GM23338 (cell line): ENCODE measurements around the gene GRIN2B. TPM values are rescaled to one million over a fixed set of nuclear protein-coding genes. Genes with fewer than 3 reads are reported as not detected.

Source experiments
- ATAC-seq: fragments of 200-7000 bp; cut with Tn5 transposase; 3 replicates; pipeline ENCODE4 v1.9.1; 2020
- DNase-seq: peaks from one replicate; pipeline ENCODE4 v3.0.0-alpha.2; 2015; ENCODE audit warnings: low spot score
- H2AFZ ChIP-seq: fragments of 200-600 bp; sonication (generic); 2 replicates; pipeline ENCODE4 v1.8.0; 2016; ENCODE audit warnings: antibody characterized with exemption, mild to moderate bottlenecking, moderate library complexity
- H3F3A ChIP-seq: fragments of 200-600 bp; sonication (generic); replicated peaks from 2 replicates; pipeline ENCODE4 v1.8.0; 2017; ENCODE audit warnings: antibody characterized with exemption, mixed run types, low read depth
- H3K27ac ChIP-seq: fragments of 200-600 bp; sonication (generic); 2 replicates; pipeline ENCODE4 v1.6.1; 2016; ENCODE audit warnings: low read depth
- H3K27me3 ChIP-seq: fragments of 200-600 bp; sonication (generic); 2 replicates; pipeline ENCODE4 v1.8.0; 2016; ENCODE audit warnings: mild to moderate bottlenecking, mixed run types, moderate library complexity; ENCODE audit not compliant: insufficient read depth
- H3K36me3 ChIP-seq: fragments of 200-600 bp; sonication (generic); 2 replicates; pipeline ENCODE4 v1.8.0; 2016; ENCODE audit warnings: mild to moderate bottlenecking; ENCODE audit not compliant: insufficient read depth
- H3K4me1 ChIP-seq: fragments of 200-600 bp; sonication (generic); 2 replicates; pipeline ENCODE4 v1.8.0; 2016; ENCODE audit warnings: mild to moderate bottlenecking, moderate library complexity; ENCODE audit not compliant: insufficient read depth
- H3K4me2 ChIP-seq: fragments of 200-600 bp; sonication (generic); 2 replicates; pipeline ENCODE4 v1.7.1; 2017; ENCODE audit warnings: mixed run types
- H3K4me3 ChIP-seq: fragments of 200-600 bp; sonication (generic); 2 replicates; pipeline ENCODE4 v1.6.1; 2016; ENCODE audit warnings: mixed run types
- H3K79me2 ChIP-seq: fragments of 200-600 bp; sonication (generic); replicated peaks from 2 replicates; pipeline ENCODE4 v1.8.0; 2017; ENCODE audit warnings: mild to moderate bottlenecking; ENCODE audit not compliant: insufficient read depth
- H3K9me2 ChIP-seq: fragments of 200-600 bp; sonication (generic); 2 replicates; pipeline ENCODE4 v1.8.0; 2017; ENCODE audit not compliant: insufficient read depth
- H4K20me1 ChIP-seq: fragments of 200-600 bp; sonication (generic); replicated peaks from 2 replicates; pipeline ENCODE4 v1.8.0; 2017; ENCODE audit warnings: mild to moderate bottlenecking; ENCODE audit not compliant: insufficient read depth
- H3K27ac Mint-ChIP-seq: 2 replicates; pipeline ENCODE4 v1.8.0; 2020; ENCODE audit warnings: inconsistent platforms, mild to moderate bottlenecking, moderate library complexity, mixed read lengths
- H3K27me3 Mint-ChIP-seq: 3 replicates; pipeline ENCODE4 v1.8.0; 2022; ENCODE audit warnings: low read depth, mild to moderate bottlenecking, moderate library complexity, mixed read lengths, inconsistent platforms; ENCODE audit not compliant: insufficient read depth, poor library complexity
- H3K36me3 Mint-ChIP-seq: 3 replicates; pipeline ENCODE4 v1.8.0; 2021; ENCODE audit warnings: low read depth, mild to moderate bottlenecking, inconsistent platforms, moderate library complexity, mixed read lengths
- H3K4me1 Mint-ChIP-seq: 3 replicates; pipeline ENCODE4 v1.8.0; 2020; ENCODE audit warnings: mild to moderate bottlenecking, inconsistent platforms, mixed read lengths
- H3K4me3 Mint-ChIP-seq: 3 replicates; pipeline ENCODE4 v1.8.0; 2021; ENCODE audit warnings: moderate library complexity, mild to moderate bottlenecking, inconsistent platforms, mixed read lengths
- H3K9me3 Mint-ChIP-seq: 3 replicates; pipeline ENCODE4 v1.8.0; 2020; ENCODE audit warnings: moderate library complexity, mild to moderate bottlenecking, inconsistent platforms, mixed read lengths
- CREB1 ChIP-seq: fragments of 250-450 bp; sonication (Bioruptor Pico); IDR thresholded peaks from 2 replicates; pipeline ENCODE4 v1.5.0; 2020; ENCODE audit warnings: low read depth, mild to moderate bottlenecking, moderate library complexity
- EZH2 ChIP-seq: fragments of 200-600 bp; sonication (generic); IDR thresholded peaks from one replicate; pipeline ENCODE4 v1.8.0; 2017; ENCODE audit warnings: antibody characterized with exemption, mild to moderate bottlenecking, low read depth; ENCODE audit not compliant: unreplicated experiment
- EZH2phosphoT487 ChIP-seq: fragments of 200-600 bp; sonication (generic); IDR thresholded peaks from one replicate; pipeline ENCODE4 v1.8.1; 2018; ENCODE audit warnings: antibody characterized with exemption; ENCODE audit not compliant: unreplicated experiment
- JUNB ChIP-seq: IDR thresholded peaks from one replicate; pipeline ENCODE4 v1.6.1; 2016; ENCODE audit warnings: antibody characterized with exemption; ENCODE audit not compliant: unreplicated experiment
- NANOG ChIP-seq: IDR thresholded peaks from 2 replicates; pipeline ENCODE4 v1.6.1; 2016; ENCODE audit warnings: antibody characterized with exemption, borderline replicate concordance
- POLR2AphosphoS5 ChIP-seq: IDR thresholded peaks from 2 replicates; pipeline ENCODE4 v1.6.1; 2016; ENCODE audit warnings: antibody characterized with exemption, low read depth
- STAT1 ChIP-seq: IDR thresholded peaks from one replicate; pipeline ENCODE4 v1.6.1; 2016; ENCODE audit warnings: antibody characterized with exemption; ENCODE audit not compliant: unreplicated experiment
- ZNF114 ChIP-seq: fragments of 250-450 bp; sonication (Bioruptor Pico); IDR thresholded peaks from 2 replicates; pipeline ENCODE4 v1.5.0; 2020; ENCODE audit warnings: mild to moderate bottlenecking, moderate library complexity
- ZNF462 ChIP-seq: fragments of 250-450 bp; sonication (Bioruptor Pico); IDR thresholded peaks from 2 replicates; pipeline ENCODE4 v1.5.0; 2020; ENCODE audit warnings: mild to moderate bottlenecking, moderate library complexity
- polyA plus RNA-seq: library from polyadenylated mRNA; unstranded; fragments of >200 nt; fragmentation: Nextera tagmentation; extraction: Ambion mirVana; gene quantifications from 2 replicates; pipeline ENCODE4 v1.2.1, GENCODE V29; 2016
- total RNA-seq: library from RNA; depleted of rRNA; stranded (reverse); fragments of >200 nt; shearing (Covaris generic); gene quantifications from 2 replicates; pipeline ENCODE4 v1.2.3, GENCODE V29; 2014
- TF ChIP-seq, protein P1 (sequence below): IDR thresholded peaks from 2 replicates; pipeline ENCODE4 v1.6.1; 2016; ENCODE audit warnings: antibody characterized with exemption
- TF ChIP-seq, protein P2 (sequence below): IDR thresholded peaks from one replicate; pipeline ENCODE4 v1.6.1; 2018; ENCODE audit warnings: antibody characterized with exemption; ENCODE audit not compliant: unreplicated experiment

The GRIN2B gene
- total and polyA plus RNA-seq, 2 experiments from 2014 or later, result 0.31 to 3.0 TPM

DNA sequence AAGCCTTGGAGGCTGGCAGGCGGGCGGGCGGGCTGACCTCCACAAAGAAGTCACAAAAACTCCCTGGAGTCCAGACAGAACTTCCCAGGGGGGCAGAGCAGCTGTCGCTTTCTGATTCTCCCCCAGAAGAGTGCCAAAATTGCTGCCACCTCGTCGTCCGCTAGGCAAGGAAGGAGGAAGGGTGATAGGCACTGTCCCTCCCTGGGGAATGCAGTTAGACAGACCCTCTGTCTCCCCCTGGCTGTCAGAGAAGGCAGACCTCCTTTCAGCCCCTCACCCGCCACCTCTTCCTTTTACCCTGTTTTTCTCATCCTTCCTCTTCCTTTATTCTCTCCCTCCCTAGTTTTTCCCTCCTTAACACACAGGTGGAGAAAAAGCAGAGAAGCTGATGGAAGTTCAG lies 18.7 kb downstream of the GRIN2B start (continued):
- TF ChIP-seq, protein P1, sequence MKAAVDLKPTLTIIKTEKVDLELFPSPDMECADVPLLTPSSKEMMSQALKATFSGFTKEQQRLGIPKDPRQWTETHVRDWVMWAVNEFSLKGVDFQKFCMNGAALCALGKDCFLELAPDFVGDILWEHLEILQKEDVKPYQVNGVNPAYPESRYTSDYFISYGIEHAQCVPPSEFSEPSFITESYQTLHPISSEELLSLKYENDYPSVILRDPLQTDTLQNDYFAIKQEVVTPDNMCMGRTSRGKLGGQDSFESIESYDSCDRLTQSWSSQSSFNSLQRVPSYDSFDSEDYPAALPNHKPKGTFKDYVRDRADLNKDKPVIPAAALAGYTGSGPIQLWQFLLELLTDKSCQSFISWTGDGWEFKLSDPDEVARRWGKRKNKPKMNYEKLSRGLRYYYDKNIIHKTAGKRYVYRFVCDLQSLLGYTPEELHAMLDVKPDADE, result no peak
- TF ChIP-seq JUNB, result no peak

- H3F3A ChIP-seq, result no peaks in the 10 kb centered on the region
- peaks cover 8% of the 10 kb centered on the region for H3K27me3 Mint-ChIP-seq
- no peak overlapping the region for H2AFZ ChIP-seq
- H4K20me1 ChIP-seq, result no peaks in the 10 kb centered on the region
- no peaks in the 10 kb centered on the region for H3K36me3 ChIP-seq
- ATAC-seq (no peak), DNase-seq (no peak)
- TF ChIP-seq ZNF462 (CRISPR knock-in tag) (no peak), CREB1 (no peak), EZH2 (no peak), ZNF114 (no peak), EZH2phosphoT487 (no peak), JUNB (no peak), NANOG (no peak), POLR2AphosphoS5 (no peak), STAT1 (no peak)
- TF ChIP-seq, protein P1, result no peak
- TF ChIP-seq, protein P2, sequence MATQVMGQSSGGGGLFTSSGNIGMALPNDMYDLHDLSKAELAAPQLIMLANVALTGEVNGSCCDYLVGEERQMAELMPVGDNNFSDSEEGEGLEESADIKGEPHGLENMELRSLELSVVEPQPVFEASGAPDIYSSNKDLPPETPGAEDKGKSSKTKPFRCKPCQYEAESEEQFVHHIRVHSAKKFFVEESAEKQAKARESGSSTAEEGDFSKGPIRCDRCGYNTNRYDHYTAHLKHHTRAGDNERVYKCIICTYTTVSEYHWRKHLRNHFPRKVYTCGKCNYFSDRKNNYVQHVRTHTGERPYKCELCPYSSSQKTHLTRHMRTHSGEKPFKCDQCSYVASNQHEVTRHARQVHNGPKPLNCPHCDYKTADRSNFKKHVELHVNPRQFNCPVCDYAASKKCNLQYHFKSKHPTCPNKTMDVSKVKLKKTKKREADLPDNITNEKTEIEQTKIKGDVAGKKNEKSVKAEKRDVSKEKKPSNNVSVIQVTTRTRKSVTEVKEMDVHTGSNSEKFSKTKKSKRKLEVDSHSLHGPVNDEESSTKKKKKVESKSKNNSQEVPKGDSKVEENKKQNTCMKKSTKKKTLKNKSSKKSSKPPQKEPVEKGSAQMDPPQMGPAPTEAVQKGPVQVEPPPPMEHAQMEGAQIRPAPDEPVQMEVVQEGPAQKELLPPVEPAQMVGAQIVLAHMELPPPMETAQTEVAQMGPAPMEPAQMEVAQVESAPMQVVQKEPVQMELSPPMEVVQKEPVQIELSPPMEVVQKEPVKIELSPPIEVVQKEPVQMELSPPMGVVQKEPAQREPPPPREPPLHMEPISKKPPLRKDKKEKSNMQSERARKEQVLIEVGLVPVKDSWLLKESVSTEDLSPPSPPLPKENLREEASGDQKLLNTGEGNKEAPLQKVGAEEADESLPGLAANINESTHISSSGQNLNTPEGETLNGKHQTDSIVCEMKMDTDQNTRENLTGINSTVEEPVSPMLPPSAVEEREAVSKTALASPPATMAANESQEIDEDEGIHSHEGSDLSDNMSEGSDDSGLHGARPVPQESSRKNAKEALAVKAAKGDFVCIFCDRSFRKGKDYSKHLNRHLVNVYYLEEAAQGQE, result no peak
- no peak overlapping the region for H3K27ac ChIP-seq
- no peaks in the 10 kb centered on the region for H3K36me3 Mint-ChIP-seq
- H3K9me3 Mint-ChIP-seq, result no peaks in the 10 kb centered on the region; the same call in 2 of the 3 replicates
- H3K4me3 ChIP-seq, result no peak overlapping the region
- H3K9me2 ChIP-seq, result peaks cover 6% of the 10 kb centered on the region
- no peaks in the 10 kb centered on the region for H3K27me3 ChIP-seq
- H3K4me3 Mint-ChIP-seq, result no peak overlapping the region
- no peak overlapping the region for H3K4me2 ChIP-seq
- H3K79me2 ChIP-seq, result no peaks in the 10 kb centered on the region
- H3K4me1 ChIP-seq, result peaks cover 38% of the 10 kb centered on the region
- H3K27ac Mint-ChIP-seq, result no peak overlapping the region
- H3K4me1 Mint-ChIP-seq, result peaks cover 44% of the 10 kb centered on the region
These were observed 19.4 kb downstream of the GRIN2B start for GRCh38 chr12:13961971-13962370.
